ENCODE measurements around the gene ERO1B.

DNA sequence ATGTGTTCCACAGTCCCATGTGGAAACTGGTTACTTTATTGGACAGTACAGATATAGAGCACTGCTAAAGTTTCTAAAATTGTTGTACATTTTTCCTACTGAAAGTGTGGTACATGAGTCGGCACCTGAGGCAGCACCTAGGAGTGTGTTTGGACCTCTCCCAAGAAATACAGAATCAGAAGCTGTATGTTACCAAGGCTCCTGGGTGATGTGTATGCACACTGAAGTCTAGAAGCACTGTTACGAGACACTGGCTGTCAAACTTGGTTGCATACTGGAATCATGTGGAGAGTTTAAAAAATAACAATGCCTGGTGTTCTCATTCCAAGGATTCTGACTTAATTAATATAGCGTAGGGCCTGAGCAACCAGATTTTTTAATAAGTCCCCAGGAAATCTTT, 46.6 kb downstream of the ERO1B start:
- TF ChIP-seq, protein P1, sequence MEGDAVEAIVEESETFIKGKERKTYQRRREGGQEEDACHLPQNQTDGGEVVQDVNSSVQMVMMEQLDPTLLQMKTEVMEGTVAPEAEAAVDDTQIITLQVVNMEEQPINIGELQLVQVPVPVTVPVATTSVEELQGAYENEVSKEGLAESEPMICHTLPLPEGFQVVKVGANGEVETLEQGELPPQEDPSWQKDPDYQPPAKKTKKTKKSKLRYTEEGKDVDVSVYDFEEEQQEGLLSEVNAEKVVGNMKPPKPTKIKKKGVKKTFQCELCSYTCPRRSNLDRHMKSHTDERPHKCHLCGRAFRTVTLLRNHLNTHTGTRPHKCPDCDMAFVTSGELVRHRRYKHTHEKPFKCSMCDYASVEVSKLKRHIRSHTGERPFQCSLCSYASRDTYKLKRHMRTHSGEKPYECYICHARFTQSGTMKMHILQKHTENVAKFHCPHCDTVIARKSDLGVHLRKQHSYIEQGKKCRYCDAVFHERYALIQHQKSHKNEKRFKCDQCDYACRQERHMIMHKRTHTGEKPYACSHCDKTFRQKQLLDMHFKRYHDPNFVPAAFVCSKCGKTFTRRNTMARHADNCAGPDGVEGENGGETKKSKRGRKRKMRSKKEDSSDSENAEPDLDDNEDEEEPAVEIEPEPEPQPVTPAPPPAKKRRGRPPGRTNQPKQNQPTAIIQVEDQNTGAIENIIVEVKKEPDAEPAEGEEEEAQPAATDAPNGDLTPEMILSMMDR (IDR thresholded peaks at IDR 0.05; ENCODE audit: low read depth, low read length): no peak
- TF ChIP-seq EZH2phosphoT487 (IDR thresholded peaks at IDR 0.05; ENCODE audit: low read depth): no peak

All from OCI-LY3 (cell line).